ENCODE results near the gene TNNC2.

The TNNC2 gene

GRCh38 chr20:45779011-45779915 is 47.8 kb downstream of the TNNC2 start:
- DNase-seq = no peak

- DNase-seq = no peak
Measured at GRCh38 chr20:45776931-45777330, 50.2 kb downstream of the TNNC2 start.

DNA sequence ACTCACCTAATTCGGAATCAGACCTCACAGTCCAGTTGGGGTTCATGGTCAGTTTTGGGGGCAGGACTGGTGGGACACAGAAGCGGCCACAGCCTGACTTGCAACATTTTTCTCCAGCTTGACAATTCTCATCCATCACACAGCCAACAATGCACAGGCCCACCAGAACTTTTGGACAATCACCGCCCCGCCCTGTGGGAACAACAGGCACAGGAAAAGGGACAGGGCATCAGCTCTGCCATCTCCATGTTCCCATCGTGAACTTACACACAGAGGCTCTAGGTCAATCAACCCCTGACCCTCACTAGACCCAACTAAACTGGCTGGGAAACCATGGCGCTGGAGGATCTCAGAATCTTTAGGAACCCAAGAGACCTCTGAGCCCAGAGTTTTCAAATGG is 51.7 kb downstream of the TNNC2 start:
- no peak for DNase-seq

- DNase-seq = no peak
Measured at GRCh38 chr20:45774945-45775344, 52.2 kb downstream of the TNNC2 start.
